Cardiac fibroblast (primary cell): Measurements from ENCODE around the gene ASCC1.
"Not testable (repeated sequence)": the region's sequence is repeated elsewhere in the genome, so short reads cannot be mapped to it uniquely, and the experiment has no call there.

ENCODE experiments used
- DNase-seq, 2 donors: peaks; one replicate each; pipeline versions ENCODE4 v3.0.0 to v3.0.0-alpha.2; 2010; ENCODE audit warnings: low read depth in 2 of 2
- H3K4me3 ChIP-seq, 2 donors: replicated peaks in 1 of 2; 1 replicate in 1 of 2; 2 replicates in 1 of 2; pipeline ENCODE4 v1.5.1; 2011; ENCODE audit warnings: low read depth in 2 of 2, low read length in 2 of 2, mild to moderate bottlenecking in 2 of 2, moderate library complexity in 1 of 2
- TF ChIP-seq, protein P1 (sequence below): IDR thresholded peaks from one replicate; pipeline ENCODE4 v1.5.1; 2011; ENCODE audit warnings: low read depth, mild to moderate bottlenecking, low read length, inconsistent platforms

ASCC1 gene

DNA sequence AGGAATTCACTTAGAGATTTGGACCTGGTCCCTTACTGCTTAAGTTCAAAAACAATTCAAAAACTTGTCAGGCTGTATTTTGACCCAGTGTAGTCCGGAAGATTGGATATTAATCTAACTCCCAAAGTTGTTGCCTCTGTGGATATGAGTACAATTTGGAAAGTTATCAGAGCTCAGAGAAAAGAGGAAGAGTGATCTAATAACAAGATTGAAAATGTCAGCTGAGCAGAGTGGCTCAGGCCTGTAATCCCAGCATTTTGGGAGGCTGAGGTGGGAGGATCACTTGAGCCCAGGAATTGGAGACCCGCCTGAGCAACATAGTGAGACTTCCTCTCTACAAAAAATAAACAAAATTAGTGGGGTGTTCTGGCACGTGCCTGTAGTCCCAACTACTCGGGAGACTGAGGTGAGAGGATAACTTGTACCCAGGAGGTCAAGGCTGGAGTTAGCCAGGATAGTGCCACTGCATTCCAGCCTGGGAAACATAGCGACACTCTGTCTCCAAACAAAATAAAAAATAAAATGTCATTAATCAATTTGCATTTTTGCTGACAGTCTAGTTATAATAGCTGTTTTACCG is 3.2 kb upstream of the ASCC1 start:
- H3K4me3 ChIP-seq: no peak overlapping the region
- no peak for DNase-seq
- TF ChIP-seq, protein P1, sequence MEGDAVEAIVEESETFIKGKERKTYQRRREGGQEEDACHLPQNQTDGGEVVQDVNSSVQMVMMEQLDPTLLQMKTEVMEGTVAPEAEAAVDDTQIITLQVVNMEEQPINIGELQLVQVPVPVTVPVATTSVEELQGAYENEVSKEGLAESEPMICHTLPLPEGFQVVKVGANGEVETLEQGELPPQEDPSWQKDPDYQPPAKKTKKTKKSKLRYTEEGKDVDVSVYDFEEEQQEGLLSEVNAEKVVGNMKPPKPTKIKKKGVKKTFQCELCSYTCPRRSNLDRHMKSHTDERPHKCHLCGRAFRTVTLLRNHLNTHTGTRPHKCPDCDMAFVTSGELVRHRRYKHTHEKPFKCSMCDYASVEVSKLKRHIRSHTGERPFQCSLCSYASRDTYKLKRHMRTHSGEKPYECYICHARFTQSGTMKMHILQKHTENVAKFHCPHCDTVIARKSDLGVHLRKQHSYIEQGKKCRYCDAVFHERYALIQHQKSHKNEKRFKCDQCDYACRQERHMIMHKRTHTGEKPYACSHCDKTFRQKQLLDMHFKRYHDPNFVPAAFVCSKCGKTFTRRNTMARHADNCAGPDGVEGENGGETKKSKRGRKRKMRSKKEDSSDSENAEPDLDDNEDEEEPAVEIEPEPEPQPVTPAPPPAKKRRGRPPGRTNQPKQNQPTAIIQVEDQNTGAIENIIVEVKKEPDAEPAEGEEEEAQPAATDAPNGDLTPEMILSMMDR: no peak

DNA sequence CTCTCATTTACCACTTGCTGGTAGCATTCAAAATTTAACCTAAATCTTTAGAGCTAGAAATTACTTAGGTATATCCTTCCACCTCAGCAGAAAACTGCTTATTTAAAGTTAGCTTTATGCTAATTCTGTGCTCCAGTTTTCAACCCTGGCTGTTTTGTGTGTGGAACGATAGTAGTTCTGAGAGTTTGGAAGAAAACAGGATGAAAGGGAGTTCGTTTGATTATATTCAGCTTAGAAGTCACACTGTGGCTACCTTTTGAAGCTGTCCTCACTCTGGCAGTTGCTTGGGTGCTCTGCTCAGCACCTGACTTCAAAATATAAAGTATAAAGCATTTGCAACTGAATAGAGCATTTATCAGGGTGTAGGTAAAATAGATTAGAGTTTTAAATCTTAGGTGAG is 2.6 kb upstream of the ASCC1 start:
- TF ChIP-seq, protein P1: no peak
- DNase-seq: no peak
- no peak overlapping the region for H3K4me3 ChIP-seq

DNA sequence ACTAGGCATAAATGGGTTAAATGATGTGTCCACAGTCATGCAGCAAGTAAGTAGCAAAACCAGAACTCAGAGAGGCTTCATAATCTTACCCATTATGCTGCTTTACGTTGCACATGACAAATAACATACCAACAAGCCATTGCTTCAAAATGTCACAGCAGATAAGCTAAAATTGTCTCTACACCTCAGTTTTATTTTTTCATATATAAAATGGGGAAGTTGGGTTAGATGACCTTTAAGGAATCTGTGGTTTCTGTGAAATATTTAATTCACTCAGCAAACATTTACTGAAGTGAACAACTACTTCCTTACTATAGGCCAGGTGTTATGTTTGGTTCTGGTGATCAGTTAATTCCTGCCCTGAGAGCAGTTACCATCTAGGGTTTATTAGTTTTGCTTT is 2.2 kb upstream of the ASCC1 start:
- no peak overlapping the region for H3K4me3 ChIP-seq
- TF ChIP-seq, protein P1: no peak
- no peak for DNase-seq

DNA sequence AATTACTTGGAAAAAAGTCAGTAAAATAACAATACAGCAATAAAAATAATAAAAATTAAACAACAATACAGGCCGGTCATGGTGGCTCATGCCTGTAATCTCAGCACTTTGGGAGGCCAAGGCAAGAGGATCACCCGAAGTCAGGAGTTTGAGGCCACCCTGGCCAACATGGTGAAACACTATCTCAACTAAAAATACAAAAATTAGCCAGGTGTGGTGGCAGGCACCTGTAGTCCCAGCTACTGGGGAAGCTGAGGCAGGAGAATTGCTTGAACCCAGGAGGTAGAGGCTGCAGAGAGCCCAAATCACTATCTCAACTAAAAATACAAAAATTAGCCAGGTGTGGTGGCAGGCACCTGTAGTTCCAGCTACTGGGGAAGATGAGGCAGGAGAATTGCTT is 4.2 kb downstream of the ASCC1 start:
- H3K4me3 ChIP-seq, DNase-seq: not testable (repeated sequence)

DNA sequence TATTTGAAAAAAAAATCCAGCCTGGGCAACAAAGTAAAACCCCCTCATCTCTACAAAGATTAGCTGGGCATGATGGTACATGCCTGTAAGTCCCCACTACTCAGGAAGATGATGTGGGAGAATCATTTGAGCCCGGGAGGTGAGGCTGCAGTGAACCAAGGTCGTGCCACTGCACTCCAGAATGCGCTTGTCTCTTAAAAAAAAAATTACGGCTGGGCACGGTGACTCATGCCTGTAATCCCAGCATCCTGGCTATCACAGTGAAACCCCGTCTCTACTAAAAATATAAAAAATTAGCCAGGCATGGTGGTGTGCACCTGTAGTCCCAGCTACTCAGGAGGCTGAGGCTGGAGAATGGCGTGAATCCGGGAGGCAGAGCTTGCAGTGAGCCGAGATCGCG is 4.7 kb downstream of the ASCC1 start:
- H3K4me3 ChIP-seq, DNase-seq: not testable (repeated sequence)

DNA sequence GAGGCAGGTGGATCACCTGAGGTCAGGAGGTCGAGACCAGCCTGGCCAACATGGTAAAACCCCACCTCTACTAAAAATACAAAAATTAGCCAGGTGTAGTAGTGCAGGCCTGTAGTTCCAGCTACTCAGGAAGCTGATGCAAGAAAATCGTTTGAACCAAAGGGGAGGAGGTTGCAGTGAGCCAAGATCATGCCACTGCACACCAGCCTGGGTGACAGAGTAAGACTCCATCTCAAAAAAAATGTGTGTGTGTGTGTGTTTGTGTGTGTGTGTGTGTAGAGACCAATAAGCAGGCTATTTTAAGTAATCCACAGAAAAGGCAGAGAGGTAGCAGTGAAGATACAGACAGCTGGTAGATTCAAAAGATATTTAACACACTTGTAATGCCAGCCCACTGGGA is 7.5 kb downstream of the ASCC1 start:
- not testable (repeated sequence) for DNase-seq

DNA sequence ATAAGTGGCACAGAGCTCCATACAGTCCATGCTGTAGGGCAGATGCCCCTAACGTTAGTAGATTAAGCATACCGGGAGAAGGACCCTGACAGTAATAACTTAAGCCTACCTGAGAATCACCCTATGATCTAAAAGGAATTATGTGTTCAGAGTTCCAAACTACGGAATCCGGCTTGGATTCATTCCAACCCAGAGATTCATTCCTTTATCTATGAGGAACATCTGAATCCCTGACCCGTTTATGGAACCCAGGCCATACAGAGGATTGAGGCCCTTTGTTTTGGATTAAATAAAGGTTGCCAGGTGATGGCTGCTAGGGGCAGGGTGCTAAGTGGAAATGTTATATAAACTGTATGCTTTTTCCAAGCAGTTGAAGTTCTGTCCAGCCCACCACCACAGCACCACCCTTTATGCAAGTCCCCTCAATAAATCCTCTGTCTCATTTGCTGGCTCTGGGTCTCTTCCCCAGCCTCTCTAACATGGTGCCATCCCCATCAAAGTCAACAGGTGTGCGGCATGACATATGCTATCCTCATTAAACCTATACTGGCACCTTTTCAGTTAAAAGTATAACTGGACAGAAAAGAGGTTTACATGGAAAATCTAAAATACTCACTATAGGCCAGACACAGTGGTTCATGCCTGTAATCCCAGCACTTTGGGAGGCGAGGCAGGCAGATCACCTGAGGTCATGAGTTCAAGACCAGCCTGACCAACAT is 9.4 kb downstream of the ASCC1 start:
- DNase-seq: no peak
- TF ChIP-seq, protein P1: no peak
- no peak overlapping the region for H3K4me3 ChIP-seq

More for the DNA sequence above, 7.5 kb downstream of the ASCC1 start:
- H3K4me3 ChIP-seq: not testable (repeated sequence)

DNA sequence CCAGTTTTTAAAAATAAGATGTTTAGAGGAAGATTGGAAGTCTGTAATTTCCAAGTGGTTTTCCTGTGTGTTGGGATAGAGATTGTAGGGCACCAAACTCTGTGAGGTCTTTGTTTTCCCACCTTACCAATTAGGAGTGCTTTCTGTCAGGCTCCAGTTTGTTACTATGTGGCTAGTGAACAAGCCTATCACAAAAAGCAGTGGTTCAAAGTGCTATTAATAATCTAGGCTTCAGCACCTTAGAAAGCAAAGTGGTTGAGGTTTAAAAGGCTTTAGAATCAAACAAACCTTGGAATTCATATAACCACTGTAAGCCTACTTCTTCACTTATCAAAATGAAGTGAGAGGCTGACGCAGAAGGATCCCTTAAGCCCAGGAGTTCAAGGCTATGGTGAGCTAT is 11.4 kb downstream of the ASCC1 start:
- TF ChIP-seq, protein P1: no peak
- DNase-seq: no peak
- no peak overlapping the region for H3K4me3 ChIP-seq
